ENCODE data around the gene DAPK2. TPM values are rescaled to one million over a fixed set of nuclear protein-coding genes. Genes with fewer than 3 reads are reported as not detected.

DAPK2 gene
- total and polyA plus RNA-seq, 2 of the 13 experiments (the other 11 are each of a cell fraction or from before 2014, with no cell fraction given) = 0.33 to 0.63 TPM

GRCh38 chr15:64032329-64032728, 14.0 kb downstream of the DAPK2 start:
- H3K36me3 ChIP-seq (replicated peaks in 1 of 2; ENCODE audit: control insufficient read depth in 1 of 2, insufficient read depth in 2 of 2, low read length in 2 of 2) = no peaks in the 10 kb centered on the region
- intact Hi-C loops (cut with micrococcal nuclease; ENCODE audit: unreplicated experiment) = no loop called here
- no peaks in the 10 kb centered on the region for H3K4me1 ChIP-seq (ENCODE audit: insufficient read depth, low read length)
- in situ Hi-C loops (cut with HindIII; ENCODE audit: extremely low pct_ligation_motif_present, low pct_unique_long_range_greater_than_20kb) = no loop called here
- no peaks in the 10 kb centered on the region for H4K20me1 ChIP-seq (ENCODE audit: insufficient read depth, low read length)
- CTCF ChIA-PET (ENCODE audit: low intra/inter-chr PET ratio, low total read pairs) = no interaction called here
- DNase-seq (ENCODE audit: low spot score) = no peak
- no peaks in the 10 kb centered on the region for H3K27me3 ChIP-seq (ENCODE audit: control insufficient read depth in 1 of 2, insufficient read depth in 2 of 2, low read length in 2 of 2)
- no peak overlapping the region for H3K4me3 ChIP-seq (replicated peaks in 1 of 3; ENCODE audit: insufficient read depth in 1 of 3, low read depth in 2 of 3, low read length in 3 of 3)
- no peaks in the 10 kb centered on the region for H3K79me2 ChIP-seq (ENCODE audit: insufficient read depth, low read length)
- H3K9ac ChIP-seq (ENCODE audit: insufficient read depth, low read depth, low read length) = no peak overlapping the region
- no peak overlapping the region for H2AFZ ChIP-seq (ENCODE audit: low read length)
- H3K27ac ChIP-seq (ENCODE audit: extremely low read length, insufficient read depth, low read length) = no peak overlapping the region
- no peaks in the 10 kb centered on the region for H3K9me3 ChIP-seq (ENCODE audit: low read length)
- H3K4me2 ChIP-seq (ENCODE audit: low read depth, low read length) = no peak overlapping the region
- TF ChIP-seq ZSCAN9 (CRISPR knock-in tag; IDR thresholded peaks at IDR 0.05; ENCODE audit: borderline replicate concordance) = no peak
- TF ChIP-seq NFYB (CRISPR knock-in tag; IDR thresholded peaks at IDR 0.05) = no peak
- TF ChIP-seq ZNF136 (CRISPR knock-in tag; IDR thresholded peaks at IDR 0.05; ENCODE audit: low read depth) = no peak
- TF ChIP-seq, protein P1, sequence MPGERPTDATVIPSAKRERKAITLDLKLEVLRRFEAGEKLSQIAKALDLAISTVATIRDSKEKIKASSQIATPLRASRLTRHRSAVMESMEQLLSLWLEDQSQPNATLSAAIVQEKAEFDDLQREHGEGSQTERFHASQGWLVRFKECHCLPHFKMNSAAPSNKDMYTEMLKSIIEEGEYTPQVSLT (CRISPR knock-in tag; IDR thresholded peaks at IDR 0.05; ENCODE audit: borderline replicate concordance, low read depth) = no peak
- no peak for TF ChIP-seq MIER3 (CRISPR knock-in tag; IDR thresholded peaks at IDR 0.05; ENCODE audit: borderline replicate concordance)
- TF ChIP-seq ZMYM4 (CRISPR knock-in tag; IDR thresholded peaks at IDR 0.05) = no peak
- no peak for TF ChIP-seq CAMTA2 (CRISPR knock-in tag; IDR thresholded peaks at IDR 0.05; ENCODE audit: borderline replicate concordance)
- no peak for TF ChIP-seq MTF2 (CRISPR knock-in tag; IDR thresholded peaks at IDR 0.05; ENCODE audit: borderline replicate concordance)
- TF ChIP-seq, protein P2, sequence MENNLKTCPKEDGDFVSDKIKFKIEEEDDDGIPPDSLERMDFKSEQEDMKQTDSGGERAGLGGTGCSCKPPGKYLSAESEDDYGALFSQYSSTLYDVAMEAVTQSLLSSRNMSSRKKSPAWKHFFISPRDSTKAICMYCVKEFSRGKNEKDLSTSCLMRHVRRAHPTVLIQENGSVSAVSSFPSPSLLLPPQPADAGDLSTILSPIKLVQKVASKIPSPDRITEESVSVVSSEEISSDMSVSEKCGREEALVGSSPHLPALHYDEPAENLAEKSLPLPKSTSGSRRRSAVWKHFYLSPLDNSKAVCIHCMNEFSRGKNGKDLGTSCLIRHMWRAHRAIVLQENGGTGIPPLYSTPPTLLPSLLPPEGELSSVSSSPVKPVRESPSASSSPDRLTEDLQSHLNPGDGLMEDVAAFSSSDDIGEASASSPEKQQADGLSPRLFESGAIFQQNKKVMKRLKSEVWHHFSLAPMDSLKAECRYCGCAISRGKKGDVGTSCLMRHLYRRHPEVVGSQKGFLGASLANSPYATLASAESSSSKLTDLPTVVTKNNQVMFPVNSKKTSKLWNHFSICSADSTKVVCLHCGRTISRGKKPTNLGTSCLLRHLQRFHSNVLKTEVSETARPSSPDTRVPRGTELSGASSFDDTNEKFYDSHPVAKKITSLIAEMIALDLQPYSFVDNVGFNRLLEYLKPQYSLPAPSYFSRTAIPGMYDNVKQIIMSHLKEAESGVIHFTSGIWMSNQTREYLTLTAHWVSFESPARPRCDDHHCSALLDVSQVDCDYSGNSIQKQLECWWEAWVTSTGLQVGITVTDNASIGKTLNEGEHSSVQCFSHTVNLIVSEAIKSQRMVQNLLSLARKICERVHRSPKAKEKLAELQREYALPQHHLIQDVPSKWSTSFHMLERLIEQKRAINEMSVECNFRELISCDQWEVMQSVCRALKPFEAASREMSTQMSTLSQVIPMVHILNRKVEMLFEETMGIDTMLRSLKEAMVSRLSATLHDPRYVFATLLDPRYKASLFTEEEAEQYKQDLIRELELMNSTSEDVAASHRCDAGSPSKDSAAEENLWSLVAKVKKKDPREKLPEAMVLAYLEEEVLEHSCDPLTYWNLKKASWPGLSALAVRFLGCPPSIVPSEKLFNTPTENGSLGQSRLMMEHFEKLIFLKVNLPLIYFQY (CRISPR knock-in tag; IDR thresholded peaks at IDR 0.05; ENCODE audit: borderline replicate concordance) = no peak
- no peak for TF ChIP-seq ZFP90 (CRISPR knock-in tag; IDR thresholded peaks at IDR 0.05; ENCODE audit: borderline replicate concordance)
- no peak for TF ChIP-seq ZNF431 (CRISPR knock-in tag; IDR thresholded peaks at IDR 0.05; ENCODE audit: borderline replicate concordance, low read depth)
- TF ChIP-seq ARID4A (CRISPR knock-in tag; IDR thresholded peaks at IDR 0.05; ENCODE audit: borderline replicate concordance) = no peak
- no peak for TF ChIP-seq TEAD3 (CRISPR knock-in tag; optimal IDR thresholded peaks at IDR 0.05; ENCODE audit: borderline replicate concordance)
- no peak for TF ChIP-seq FOXO1 (CRISPR knock-in tag; IDR thresholded peaks at IDR 0.05)
- no peak for TF ChIP-seq HDAC2 (CRISPR knock-in tag; IDR thresholded peaks at IDR 0.05)
- 44% methylated on average over 5 of the region's 5 CpGs for WGBS (ENCODE audit: low lambda C conversion rate)
- no peak for ATAC-seq
- POLR2A ChIA-PET = no interaction called here
- BruUV-seq (replicated peaks) = no TSS peak
- no peak for FAIRE-seq

Data from HepG2 (cell line).